Glutamatergic neuron (in vitro differentiated cells): Measurements from ENCODE around the gene RASGEF1C. TPM values are rescaled to one million over a fixed set of nuclear protein-coding genes. Genes with fewer than 3 reads are reported as not detected.
A peak's percentile ranks its signal among the peaks of the same experiment; 100 is the strongest.

Experiments used
- DNase-seq: peaks from one replicate; pipeline ENCODE4 v3.0.0; 2022
- H3K27ac Mint-ChIP-seq: one replicate; pipeline ENCODE4 v1.8.0; 2020; ENCODE audit warnings: mild to moderate bottlenecking, mixed read lengths, inconsistent platforms; ENCODE audit not compliant: unreplicated experiment
- H3K27me3 Mint-ChIP-seq: one replicate; pipeline ENCODE4 v1.8.0; 2020; ENCODE audit warnings: mild to moderate bottlenecking, moderate library complexity, mixed read lengths, inconsistent platforms; ENCODE audit not compliant: unreplicated experiment
- H3K36me3 Mint-ChIP-seq: one replicate; pipeline ENCODE4 v1.8.0; 2020; ENCODE audit warnings: mild to moderate bottlenecking, mixed read lengths, inconsistent platforms; ENCODE audit not compliant: unreplicated experiment
- H3K4me1 Mint-ChIP-seq: one replicate; pipeline ENCODE4 v1.8.0; 2020; ENCODE audit warnings: mild to moderate bottlenecking, low read depth, mixed read lengths, inconsistent platforms; ENCODE audit not compliant: unreplicated experiment
- H3K4me3 Mint-ChIP-seq: one replicate; pipeline ENCODE4 v1.8.0; 2020; ENCODE audit warnings: mild to moderate bottlenecking, mixed read lengths, inconsistent platforms; ENCODE audit not compliant: unreplicated experiment
- H3K9me3 Mint-ChIP-seq: one replicate; pipeline ENCODE4 v1.8.0; 2020; ENCODE audit warnings: mild to moderate bottlenecking, moderate library complexity, mixed read lengths, inconsistent platforms; ENCODE audit not compliant: unreplicated experiment
- total RNA-seq: library from RNA; stranded (reverse); fragmentation: NEBNext Ultra II Directional; extraction: Animal tissue kit (Norgen Biotek cat#: 25700); gene quantifications from one replicate; pipeline ENCODE4 v1.2.1, GENCODE V29; 2021; ENCODE audit not compliant: unreplicated experiment
- TF ChIP-seq, protein P1 (sequence below): fragments of 200-600 bp; sonication (generic); IDR thresholded peaks from one replicate; pipeline ENCODE4 v1.5.0; 2021; ENCODE audit not compliant: partially characterized antibody, unreplicated experiment

Gene RASGEF1C
- total RNA-seq, 1 donor from 2014 or later: 21.1 TPM

GRCh38 chr5:180170106-180170809, 38.8 kb downstream of the RASGEF1C start:
- peak overlapping the region; percentile 38 for H3K4me3 Mint-ChIP-seq
- peaks cover 34% of the 10 kb centered on the region for H3K4me1 Mint-ChIP-seq
- peaks cover 12% of the 10 kb centered on the region for H3K9me3 Mint-ChIP-seq
- peak; percentile 58 for DNase-seq
- TF ChIP-seq, protein P1, sequence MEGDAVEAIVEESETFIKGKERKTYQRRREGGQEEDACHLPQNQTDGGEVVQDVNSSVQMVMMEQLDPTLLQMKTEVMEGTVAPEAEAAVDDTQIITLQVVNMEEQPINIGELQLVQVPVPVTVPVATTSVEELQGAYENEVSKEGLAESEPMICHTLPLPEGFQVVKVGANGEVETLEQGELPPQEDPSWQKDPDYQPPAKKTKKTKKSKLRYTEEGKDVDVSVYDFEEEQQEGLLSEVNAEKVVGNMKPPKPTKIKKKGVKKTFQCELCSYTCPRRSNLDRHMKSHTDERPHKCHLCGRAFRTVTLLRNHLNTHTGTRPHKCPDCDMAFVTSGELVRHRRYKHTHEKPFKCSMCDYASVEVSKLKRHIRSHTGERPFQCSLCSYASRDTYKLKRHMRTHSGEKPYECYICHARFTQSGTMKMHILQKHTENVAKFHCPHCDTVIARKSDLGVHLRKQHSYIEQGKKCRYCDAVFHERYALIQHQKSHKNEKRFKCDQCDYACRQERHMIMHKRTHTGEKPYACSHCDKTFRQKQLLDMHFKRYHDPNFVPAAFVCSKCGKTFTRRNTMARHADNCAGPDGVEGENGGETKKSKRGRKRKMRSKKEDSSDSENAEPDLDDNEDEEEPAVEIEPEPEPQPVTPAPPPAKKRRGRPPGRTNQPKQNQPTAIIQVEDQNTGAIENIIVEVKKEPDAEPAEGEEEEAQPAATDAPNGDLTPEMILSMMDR: no peak
- H3K27me3 Mint-ChIP-seq: peaks cover 3% of the 10 kb centered on the region
- H3K27ac Mint-ChIP-seq: peak overlapping the region; percentile 87
- H3K36me3 Mint-ChIP-seq: peaks cover 4% of the 10 kb centered on the region

GRCh38 chr5:180169248-180170105, 39.5 kb downstream of the RASGEF1C start:
- Mint-ChIP-seq H3K4me1 (peaks cover 36% of the 10 kb centered on the region), H3K27ac (peak overlapping the region; percentile 87), H3K27me3 (peaks cover 5% of the 10 kb centered on the region), H3K9me3 (peaks cover 12% of the 10 kb centered on the region), H3K4me3 (peak overlapping the region; percentile 34), H3K36me3 (peaks cover 9% of the 10 kb centered on the region)
- DNase-seq: no peak
- TF ChIP-seq, protein P1: no peak

DNA sequence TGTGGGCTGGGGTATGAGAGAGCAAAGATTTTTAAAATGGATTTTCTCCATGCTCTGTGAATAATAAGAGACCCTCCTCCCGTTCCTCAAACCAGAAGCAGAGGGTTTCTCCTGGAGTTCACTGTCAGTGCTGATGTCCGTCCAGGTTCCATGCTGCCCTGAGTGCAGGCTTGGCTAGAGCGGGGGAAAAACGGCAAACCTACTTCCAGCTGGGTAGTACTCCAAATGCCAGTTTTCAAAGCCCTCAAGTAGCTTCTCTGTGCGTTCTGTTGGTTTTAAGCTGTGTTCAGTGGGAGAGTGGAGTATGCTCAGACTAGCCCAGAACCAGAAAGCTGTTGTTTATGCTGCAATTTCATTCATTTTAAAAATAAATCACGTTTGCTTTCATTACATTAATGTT, 40.3 kb downstream of the RASGEF1C start:
- Mint-ChIP-seq H3K27ac (peak overlapping the region; percentile 74), H3K9me3 (peaks cover 11% of the 10 kb centered on the region), H3K4me1 (peaks cover 29% of the 10 kb centered on the region), H3K4me3 (peak overlapping the region; percentile 54), H3K27me3 (peaks cover 2% of the 10 kb centered on the region), H3K36me3 (peaks cover 10% of the 10 kb centered on the region)
- no peak for DNase-seq
- TF ChIP-seq, protein P1: no peak

- Mint-ChIP-seq H3K9me3 (peaks cover 4% of the 10 kb centered on the region), H3K4me1 (peaks cover 25% of the 10 kb centered on the region), H3K27me3 (peaks cover 2% of the 10 kb centered on the region), H3K27ac (no peak overlapping the region), H3K4me3 (no peak overlapping the region), H3K36me3 (peaks cover 15% of the 10 kb centered on the region)
- DNase-seq: no peak
- TF ChIP-seq, protein P1: no peak
Measured at GRCh38 chr5:180166176-180166575, 42.8 kb downstream of the RASGEF1C start.

DNA sequence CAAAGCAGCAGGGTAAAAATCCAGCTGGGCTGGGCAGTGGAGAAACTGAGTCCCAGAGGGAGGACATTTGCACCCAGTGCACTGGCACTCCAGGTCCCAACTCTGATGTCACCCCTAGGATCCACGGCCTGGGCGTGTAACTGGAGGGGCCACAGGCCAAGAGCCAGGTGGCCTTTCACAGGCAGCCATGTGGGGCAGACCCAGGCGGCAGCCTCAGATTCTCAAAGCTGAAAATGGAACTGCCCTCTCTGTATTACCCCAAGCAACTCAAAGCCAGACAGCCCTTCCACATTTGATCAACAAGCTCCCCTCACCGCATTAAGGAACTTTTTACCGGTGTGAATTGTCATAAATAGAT, 46.7 kb downstream of the RASGEF1C start:
- Mint-ChIP-seq H3K27me3 (peaks cover 3% of the 10 kb centered on the region), H3K4me3 (no peak overlapping the region), H3K4me1 (peaks cover 25% of the 10 kb centered on the region), H3K9me3 (peaks cover 3% of the 10 kb centered on the region), H3K36me3 (peaks cover 24% of the 10 kb centered on the region), H3K27ac (no peak overlapping the region)
- TF ChIP-seq, protein P1: no peak
- no peak for DNase-seq
